HepG2 (cell line): Measurements from ENCODE around the gene DHX57. TPM values are rescaled to one million over a fixed set of nuclear protein-coding genes. Genes with fewer than 3 reads are reported as not detected.

Source experiments
- ARID2 ChIP-seq: sonication (generic); formaldehyde crosslinking; IDR thresholded peaks from 2 replicates; pipeline ENCODE4 v1.8.1; 2022; ENCODE audit warnings: mild to moderate bottlenecking, missing genetic modification reagents, borderline replicate concordance
- ASH2L ChIP-seq: fragments of 300-600, 200-600 bp; sonication (generic); IDR thresholded peaks from 2 replicates; pipeline ENCODE4 v1.7.0; 2017; ENCODE audit warnings: low read depth, mild to moderate bottlenecking, moderate library complexity, mixed read lengths, low read length; ENCODE audit not compliant: insufficient read length
- CEBPZ ChIP-seq: IDR thresholded peaks from 2 replicates; pipeline ENCODE4 v1.6.1; 2012; ENCODE audit warnings: low read length, improper control_type of control experiment
- FOSL2 ChIP-seq: sonication (generic); formaldehyde crosslinking; IDR thresholded peaks from 2 replicates; pipeline ENCODE4 v1.4.0; 2020; ENCODE audit warnings: missing genetic modification reagents
- HNRNPLL ChIP-seq: fragments of 200-400 bp; formaldehyde crosslinking; IDR thresholded peaks from 2 replicates; pipeline ENCODE4 v1.6.1; 2017; ENCODE audit warnings: mild to moderate bottlenecking, low read depth, low read length; ENCODE audit not compliant: poor library complexity, severe bottlenecking
- IKZF1 ChIP-seq: fragments of 450-650 bp; IDR thresholded peaks from 2 replicates; pipeline ENCODE4 v1.7.1; 2016
- IRF1 ChIP-seq: sonication (generic); formaldehyde crosslinking; IDR thresholded peaks from 2 replicates; pipeline ENCODE4 v1.4.0; 2020; ENCODE audit warnings: low read depth, mild to moderate bottlenecking, missing genetic modification reagents
- KLF9 ChIP-seq: IDR thresholded peaks from 2 replicates; pipeline ENCODE4 v1.6.1; 2016; ENCODE audit warnings: low read depth
- MXD3 ChIP-seq: IDR thresholded peaks from 2 replicates; pipeline ENCODE4 v1.6.1; 2016; ENCODE audit warnings: mild to moderate bottlenecking, missing biosample characterization, missing genetic modification reagents
- POLR2AphosphoS5 ChIP-seq: IDR thresholded peaks from 2 replicates; pipeline ENCODE4 v1.6.1; 2012; ENCODE audit warnings: low read depth, low read length
- RFXANK ChIP-seq: IDR thresholded peaks from 2 replicates; pipeline ENCODE4 v1.6.1; 2016
- RNF219 ChIP-seq: sonication (generic); formaldehyde crosslinking; IDR thresholded peaks from 2 replicates; pipeline ENCODE4 v1.5.0; 2020; ENCODE audit warnings: mild to moderate bottlenecking, missing genetic modification reagents
- SMAD3 ChIP-seq: sonication (generic); formaldehyde crosslinking; IDR thresholded peaks from 2 replicates; pipeline ENCODE4 v1.4.0; 2020; ENCODE audit warnings: missing genetic modification reagents
- THAP11 ChIP-seq: IDR thresholded peaks from 2 replicates; pipeline ENCODE4 v1.6.1; 2016; ENCODE audit warnings: missing biosample characterization, missing genetic modification reagents
- ZBTB10 ChIP-seq: sonication (generic); formaldehyde crosslinking; IDR thresholded peaks from 2 replicates; pipeline ENCODE4 v1.4.0; 2020; ENCODE audit warnings: missing genetic modification reagents, borderline replicate concordance
- ZBTB7B ChIP-seq: sonication (generic); formaldehyde crosslinking; IDR thresholded peaks from 2 replicates; pipeline ENCODE4 v1.4.0; 2020; ENCODE audit warnings: missing genetic modification reagents
- ZNF331 ChIP-seq: sonication (generic); formaldehyde crosslinking; IDR thresholded peaks from 2 replicates; pipeline ENCODE4 v1.4.0; 2020; ENCODE audit warnings: missing genetic modification reagents
- ZNF367 ChIP-seq: sonication (generic); formaldehyde crosslinking; IDR thresholded peaks from 2 replicates; pipeline ENCODE4 v1.4.0; 2020; ENCODE audit warnings: missing genetic modification reagents, borderline replicate concordance
- ZNF780A ChIP-seq: sonication (generic); formaldehyde crosslinking; IDR thresholded peaks from 2 replicates; pipeline ENCODE4 v1.8.0; 2022; ENCODE audit warnings: mild to moderate bottlenecking, missing genetic modification reagents, moderate library complexity
- polyA plus RNA-seq, 8 experiments: library from polyadenylated mRNA; depleted of rRNA in 3 of 8; stranded (reverse) in 7 of 8; unstranded in 1 of 8; fragments of >200 nt; fragmentation: Illumina TruSeq in 4 of 8; extraction: Trizol in 4 of 8; gene quantifications; 2 replicates each; pipeline versions ENCODE4 v1.2.1 to v1.2.3, GENCODE V29; 2011 to 2016; ENCODE audit warnings: low read depth in 4 of 8, missing spikeins in 1 of 8, mixed read lengths in 1 of 8; ENCODE audit not compliant: insufficient read depth in 1 of 8
- total RNA-seq, 5 experiments: library from RNA; depleted of rRNA; stranded (reverse); fragments of >200 nt; fragmentation: Illumina TruSeq; extraction: Trizol; gene quantifications; 2 replicates each; pipeline ENCODE4 v1.2.3, GENCODE V29; 2016; ENCODE audit warnings: low read depth in 1 of 5

DHX57 gene
- total and polyA plus RNA-seq, 2 of the 13 experiments (the other 11 are each of a cell fraction or from before 2014, with no cell fraction given), result 9.2 to 24.2 TPM

GRCh38 chr2:38750891-38751595 lies 124.7 kb downstream of the DHX57 start, which contains the start of gene SRSF7 (continued):
- TF ChIP-seq THAP11 (CRISPR knock-in tag) (peak; percentile 86), CEBPZ (no peak), ZNF331 (CRISPR knock-in tag) (peak; percentile 81), FOSL2 (CRISPR knock-in tag) (no peak; the same call in 1 of the 2 replicates), ZBTB10 (CRISPR knock-in tag) (0 out of 2 replicates have a peak, but pooled peaks have one; percentile 23), RNF219 (CRISPR knock-in tag) (peak; percentile 89), ZNF780A (CRISPR knock-in tag) (peak; percentile 95), IKZF1 (no peak), HNRNPLL (peak; percentile 94), ZNF367 (CRISPR knock-in tag) (no peak), ASH2L (peak; percentile 73), MXD3 (CRISPR knock-in tag) (peak; percentile 93), IRF1 (CRISPR knock-in tag) (no peak), KLF9 (no peak; the same call in 1 of the 2 replicates), RFXANK (0 out of 2 replicates have a peak, but pooled peaks have one; percentile 22), POLR2AphosphoS5 (peak; percentile 100), ZBTB7B (peak; percentile 15; the same call in 1 of the 2 replicates), ARID2 (peak; percentile 82), SMAD3 (CRISPR knock-in tag) (peak; percentile 80)
